Measurements from ENCODE around the gene HEPHL1. TPM values are rescaled to one million over a fixed set of nuclear protein-coding genes. Genes with fewer than 3 reads are reported as not detected.

The HEPHL1 gene
- total RNA-seq, 4 donors from 2014 or later = 0.32 to 15.2 (median 2.2) TPM

DNA sequence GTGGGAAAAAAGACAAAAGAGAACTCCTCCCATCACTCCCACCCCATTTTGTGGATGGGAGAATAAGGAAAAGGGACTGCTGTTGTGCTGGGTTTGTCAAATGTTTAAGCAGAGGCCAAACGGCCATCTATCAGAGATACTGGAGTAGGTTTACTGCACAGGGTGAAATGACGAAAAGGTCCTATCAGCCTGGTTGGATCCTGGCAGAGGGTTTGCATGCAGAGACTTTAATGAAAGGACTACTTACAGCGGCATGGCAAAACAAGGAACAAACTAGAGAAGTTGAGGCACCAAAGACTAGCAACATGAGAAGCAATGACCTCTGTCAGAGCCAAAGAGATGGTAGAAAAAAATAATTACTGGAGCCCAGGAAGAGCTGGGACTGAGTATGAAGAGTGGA, 32.2 kb upstream of the HEPHL1 start:
- H3K4me1 ChIP-seq = no peaks in the 10 kb centered on the region
- peaks cover 12% of the 10 kb centered on the region for H3K9me3 ChIP-seq
- H3K4me3 ChIP-seq = no peak overlapping the region
- TF ChIP-seq POLR2AphosphoS5 (IDR thresholded peaks at IDR 0.05) = no peak
- TF ChIP-seq POLR2A (IDR thresholded peaks at IDR 0.05) = no peak
- TF ChIP-seq EP300 (IDR thresholded peaks at IDR 0.05) = no peak
- TF ChIP-seq, protein P1, sequence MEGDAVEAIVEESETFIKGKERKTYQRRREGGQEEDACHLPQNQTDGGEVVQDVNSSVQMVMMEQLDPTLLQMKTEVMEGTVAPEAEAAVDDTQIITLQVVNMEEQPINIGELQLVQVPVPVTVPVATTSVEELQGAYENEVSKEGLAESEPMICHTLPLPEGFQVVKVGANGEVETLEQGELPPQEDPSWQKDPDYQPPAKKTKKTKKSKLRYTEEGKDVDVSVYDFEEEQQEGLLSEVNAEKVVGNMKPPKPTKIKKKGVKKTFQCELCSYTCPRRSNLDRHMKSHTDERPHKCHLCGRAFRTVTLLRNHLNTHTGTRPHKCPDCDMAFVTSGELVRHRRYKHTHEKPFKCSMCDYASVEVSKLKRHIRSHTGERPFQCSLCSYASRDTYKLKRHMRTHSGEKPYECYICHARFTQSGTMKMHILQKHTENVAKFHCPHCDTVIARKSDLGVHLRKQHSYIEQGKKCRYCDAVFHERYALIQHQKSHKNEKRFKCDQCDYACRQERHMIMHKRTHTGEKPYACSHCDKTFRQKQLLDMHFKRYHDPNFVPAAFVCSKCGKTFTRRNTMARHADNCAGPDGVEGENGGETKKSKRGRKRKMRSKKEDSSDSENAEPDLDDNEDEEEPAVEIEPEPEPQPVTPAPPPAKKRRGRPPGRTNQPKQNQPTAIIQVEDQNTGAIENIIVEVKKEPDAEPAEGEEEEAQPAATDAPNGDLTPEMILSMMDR (IDR thresholded peaks at IDR 0.05) = no peak
- DNase-seq (ENCODE audit: low spot score in 2 of 2) = no peak
- H3K27ac ChIP-seq = no peak overlapping the region
- 88% methylated on average over 3 of the region's 3 CpGs for WGBS
- H3K27me3 ChIP-seq = no peaks in the 10 kb centered on the region
- H3K36me3 ChIP-seq = no peaks in the 10 kb centered on the region

DNA sequence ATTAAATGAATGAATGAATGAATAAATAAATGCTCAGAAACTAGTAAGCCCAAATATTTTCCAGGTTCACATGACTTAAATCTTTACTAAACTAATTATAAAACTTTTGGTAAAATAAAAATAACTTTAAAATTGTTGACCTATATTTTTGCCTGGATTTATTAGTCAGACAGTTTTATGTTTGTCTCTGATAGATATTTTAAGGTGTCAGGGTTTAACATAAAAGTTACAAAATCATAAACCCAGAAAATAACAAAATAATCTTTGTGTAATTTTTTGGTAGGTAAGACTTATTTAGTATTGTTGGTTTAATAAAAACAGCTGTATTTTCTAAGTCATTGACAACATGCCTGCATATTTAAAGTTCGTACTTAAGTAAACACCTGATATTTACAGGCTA, 27.4 kb upstream of the HEPHL1 start:
- H3K27me3 ChIP-seq = no peaks in the 10 kb centered on the region
- peaks cover 12% of the 10 kb centered on the region for H3K9me3 ChIP-seq
- H3K4me3 ChIP-seq = no peak overlapping the region
- DNase-seq (ENCODE audit: low spot score in 2 of 2) = no peak
- no peaks in the 10 kb centered on the region for H3K4me1 ChIP-seq
- TF ChIP-seq, protein P1 (IDR thresholded peaks at IDR 0.05) = no peak
- TF ChIP-seq POLR2AphosphoS5 (IDR thresholded peaks at IDR 0.05) = no peak
- no peak for TF ChIP-seq EP300 (IDR thresholded peaks at IDR 0.05)
- no peak for TF ChIP-seq POLR2A (IDR thresholded peaks at IDR 0.05)
- no peaks in the 10 kb centered on the region for H3K36me3 ChIP-seq
- 86% methylated on average over 1 of the region's 1 CpG for WGBS
- no peak overlapping the region for H3K27ac ChIP-seq

DNA sequence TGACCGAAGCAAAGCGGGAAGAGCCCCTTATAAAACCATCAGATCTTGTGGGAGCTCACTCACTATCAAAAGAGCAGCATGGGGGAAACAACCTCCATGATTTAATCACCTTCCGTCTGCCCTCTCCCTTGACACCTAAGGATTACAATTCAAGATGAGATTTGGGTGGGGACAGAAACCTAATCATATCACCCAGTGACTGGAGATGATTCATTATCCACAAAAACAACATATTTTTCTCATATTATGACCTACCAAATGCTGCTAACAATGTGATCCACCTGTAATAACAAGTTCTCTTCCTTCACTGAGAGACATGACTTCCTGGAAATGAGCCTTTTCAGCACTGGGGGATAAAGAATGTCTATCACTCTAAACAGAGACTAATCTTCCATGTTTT, 23.4 kb upstream of the HEPHL1 start:
- no peaks in the 10 kb centered on the region for H3K27me3 ChIP-seq
- TF ChIP-seq EP300 (IDR thresholded peaks at IDR 0.05) (no peak), POLR2A (IDR thresholded peaks at IDR 0.05) (no peak), POLR2AphosphoS5 (IDR thresholded peaks at IDR 0.05) (no peak)
- TF ChIP-seq, protein P1 (IDR thresholded peaks at IDR 0.05) = no peak
- no peaks in the 10 kb centered on the region for H3K4me1 ChIP-seq
- H3K36me3 ChIP-seq = no peaks in the 10 kb centered on the region
- no peak overlapping the region for H3K27ac ChIP-seq
- no peak overlapping the region for H3K4me3 ChIP-seq
- DNase-seq (ENCODE audit: low spot score in 2 of 2) = no peak
- WGBS = 91% methylated on average over 3 of the region's 3 CpGs
- H3K9me3 ChIP-seq = peaks cover 11% of the 10 kb centered on the region

DNA sequence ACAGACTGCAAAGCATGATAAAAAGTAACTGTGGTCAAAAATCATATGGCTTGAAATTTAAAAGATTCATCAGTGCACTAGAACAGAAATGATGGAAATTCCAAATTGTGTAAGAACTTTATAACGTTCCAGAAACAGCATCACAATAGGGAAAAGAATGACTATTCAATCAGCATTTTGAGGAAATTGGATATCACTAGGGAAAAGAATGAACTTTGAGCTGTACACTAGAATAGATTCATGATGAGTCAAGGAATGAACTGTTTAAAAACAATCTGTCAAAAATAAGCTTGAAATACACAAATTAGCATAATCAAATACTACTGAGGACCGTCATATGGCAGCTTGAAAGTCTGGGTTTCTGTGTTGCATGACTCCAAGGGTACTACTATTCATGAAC, 20.5 kb upstream of the HEPHL1 start:
- H3K36me3 ChIP-seq = no peaks in the 10 kb centered on the region
- H3K27me3 ChIP-seq = no peaks in the 10 kb centered on the region
- no peak overlapping the region for H3K4me3 ChIP-seq
- DNase-seq (ENCODE audit: low spot score in 2 of 2) = no peak
- 63% methylated on average over 2 of the region's 2 CpGs for WGBS
- no peaks in the 10 kb centered on the region for H3K4me1 ChIP-seq
- H3K27ac ChIP-seq = no peak overlapping the region
- H3K9me3 ChIP-seq = no peaks in the 10 kb centered on the region
- TF ChIP-seq, protein P1 (IDR thresholded peaks at IDR 0.05) = no peak
- TF ChIP-seq POLR2A (IDR thresholded peaks at IDR 0.05) (no peak), EP300 (IDR thresholded peaks at IDR 0.05) (no peak), POLR2AphosphoS5 (IDR thresholded peaks at IDR 0.05) (no peak)

DNA sequence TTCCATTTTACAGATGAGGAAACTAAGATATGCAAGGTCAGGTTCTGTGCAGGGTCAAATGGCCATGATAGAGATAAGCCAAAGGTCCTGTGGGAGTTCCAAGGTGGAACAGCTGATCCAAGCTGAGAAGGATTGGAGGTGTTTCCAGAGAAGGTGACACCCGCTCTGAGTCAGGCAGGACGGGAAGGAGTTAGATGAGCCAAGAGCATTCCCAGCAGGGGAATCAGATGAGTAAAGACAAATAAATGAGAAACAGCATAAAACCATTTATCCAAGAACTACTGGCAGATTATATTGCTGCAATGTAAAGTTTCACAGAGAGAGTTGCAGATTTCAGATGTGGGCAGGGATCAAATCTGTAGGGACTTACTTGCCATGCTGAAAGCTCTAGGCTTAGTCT, 18.9 kb upstream of the HEPHL1 start:
- no peak for TF ChIP-seq EP300 (IDR thresholded peaks at IDR 0.05)
- TF ChIP-seq, protein P1 (IDR thresholded peaks at IDR 0.05) = no peak
- no peak for TF ChIP-seq POLR2AphosphoS5 (IDR thresholded peaks at IDR 0.05)
- no peak for TF ChIP-seq POLR2A (IDR thresholded peaks at IDR 0.05)
- no peaks in the 10 kb centered on the region for H3K36me3 ChIP-seq
- WGBS = 69% methylated on average over 2 of the region's 2 CpGs
- H3K9me3 ChIP-seq = no peaks in the 10 kb centered on the region
- no peak overlapping the region for H3K27ac ChIP-seq
- no peaks in the 10 kb centered on the region for H3K4me1 ChIP-seq
- DNase-seq (ENCODE audit: low spot score in 2 of 2) = no peak
- no peaks in the 10 kb centered on the region for H3K27me3 ChIP-seq
- H3K4me3 ChIP-seq = no peak overlapping the region

All from suprapubic skin (tissue), 4 donors.